HG03025 (cell line): ENCODE data around the gene OCIAD2.
"Not testable (repeated sequence)": the region's sequence is repeated elsewhere in the genome, so short reads cannot be mapped to it uniquely, and the experiment has no call there.

Source experiments
- ATAC-seq: cut with Tn5 transposase; IDR thresholded peaks from one replicate; pipeline ENCODE4 v1.9.1; 2021; ENCODE audit warnings: mild to moderate bottlenecking, moderate library complexity; ENCODE audit not compliant: unreplicated experiment, low FRiP score

Gene OCIAD2

GRCh38 chr4:48858130-48858529 lies 48.4 kb downstream of the OCIAD2 start:
- no peak for ATAC-seq

- ATAC-seq, result no peak
These were observed 51.6 kb downstream of the OCIAD2 start for GRCh38 chr4:48854982-48855381.

- ATAC-seq, result no peak
These were observed 52.2 kb downstream of the OCIAD2 start for GRCh38 chr4:48854395-48854683.

GRCh38 chr4:48853604-48854394 lies 52.8 kb downstream of the OCIAD2 start:
- ATAC-seq, result no peak

GRCh38 chr4:48851651-48852050 lies 54.9 kb downstream of the OCIAD2 start:
- ATAC-seq, result no peak

GRCh38 chr4:48848799-48849198 lies 57.8 kb downstream of the OCIAD2 start:
- not testable (repeated sequence) for ATAC-seq

- ATAC-seq, result no peak
These were observed 61.7 kb downstream of the OCIAD2 start for GRCh38 chr4:48844843-48845242.

- no peak for ATAC-seq
These were observed 65.3 kb downstream of the OCIAD2 start for GRCh38 chr4:48841045-48841827.

- ATAC-seq, result no peak
These were observed 69.9 kb downstream of the OCIAD2 start for GRCh38 chr4:48836658-48837057.
